GM12891 (cell line): ENCODE data around the gene PDCD1.

Experiments
- POLR2A ChIP-seq: IDR thresholded peaks from 2 replicates; pipeline ENCODE4 v1.6.1; 2011; ENCODE audit warnings: low read depth, low read length, control low read depth
- POLR2AphosphoS5 ChIP-seq: IDR thresholded peaks from 2 replicates; pipeline ENCODE4 v1.6.1; 2011; ENCODE audit warnings: low read depth, low read length, control low read depth
- TAF1 ChIP-seq: IDR thresholded peaks from 2 replicates; pipeline ENCODE4 v1.6.1; 2011; ENCODE audit warnings: low read depth, low read length, control low read depth

- TF ChIP-seq POLR2A = no peak
- TF ChIP-seq POLR2AphosphoS5 = no peak
- no peak for TF ChIP-seq TAF1
Observed at GRCh38 chr2:241836292-241836691, 22.4 kb downstream of the PDCD1 start.
